A673 (cell line): ENCODE results near the gene SYNGR1. TPM values are rescaled to one million over a fixed set of nuclear protein-coding genes. Genes with fewer than 3 reads are reported as not detected.

Experiments
- BruUV-seq: library from RNA; stranded (reverse); fragments of 400-500 nt; replicated peaks from 2 replicates; lab custom pipeline; 2021; lab: Mats Ljungman, UMichigan
- CTCF ChIA-PET: fragments of 300-600 bp; sonication (Branson Sonifier 250); formaldehyde crosslinking; loops from one replicate; lab custom pipeline; 2022; ENCODE audit warnings: antibody characterized with exemption; lab: Charles Lee
- POLR2A ChIA-PET: fragments of 300-600 bp; sonication (Branson Sonifier 250); formaldehyde crosslinking; loops from one replicate; lab custom pipeline; 2022; ENCODE audit warnings: antibody characterized with exemption; ENCODE audit not compliant: low non-redundant PET; lab: Charles Lee
- DNase-seq: peaks from one replicate; pipeline ENCODE4 v3.0.0-alpha.2; 2015; ENCODE audit warnings: low spot score
- H3K27ac ChIP-seq: fragments of 200-600 bp; sonication (generic); 2 replicates; pipeline ENCODE4 v1.5.1; 2016; ENCODE audit warnings: mixed run types, low read depth, mild to moderate bottlenecking, mixed read lengths, antibody characterized with exemption, low read length; ENCODE audit not compliant: poor library complexity, severe bottlenecking
- H3K27me3 ChIP-seq: fragments of 200-600 bp; sonication (generic); replicated peaks from 2 replicates; pipeline ENCODE4 v1.6.1; 2017; ENCODE audit warnings: mixed run types, low read depth, mild to moderate bottlenecking, mixed read lengths, antibody characterized with exemption, low read length; ENCODE audit not compliant: insufficient read depth, poor library complexity
- H3K36me3 ChIP-seq: fragments of 200-600 bp; sonication (generic); 2 replicates; pipeline ENCODE4 v1.6.1; 2016; ENCODE audit warnings: mixed run types, mild to moderate bottlenecking, mixed read lengths, antibody characterized with exemption, low read length; ENCODE audit not compliant: insufficient read depth, poor library complexity, severe bottlenecking
- H3K4me1 ChIP-seq: fragments of 200-600 bp; sonication (generic); 2 replicates; pipeline ENCODE4 v1.6.1; 2017; ENCODE audit warnings: mixed run types, mild to moderate bottlenecking, mixed read lengths, antibody characterized with exemption, low read length; ENCODE audit not compliant: insufficient read depth, poor library complexity, severe bottlenecking
- H3K4me3 ChIP-seq: fragments of 200-600 bp; sonication (generic); 2 replicates; pipeline ENCODE4 v1.5.1; 2016; ENCODE audit warnings: low read depth, mixed run types, mild to moderate bottlenecking, mixed read lengths, low read length; ENCODE audit not compliant: poor library complexity, severe bottlenecking
- H3K9me3 ChIP-seq: fragments of 200-600 bp; sonication (generic); 2 replicates; pipeline ENCODE4 v1.6.1; 2016; ENCODE audit warnings: mixed run types, low read depth, mild to moderate bottlenecking, mixed read lengths, antibody characterized with exemption, low read length; ENCODE audit not compliant: poor library complexity, severe bottlenecking
- EZH2 ChIP-seq: fragments of 200-600 bp; sonication (generic); IDR thresholded peaks from 2 replicates; pipeline ENCODE4 v1.6.1; 2017; ENCODE audit warnings: borderline replicate concordance, low read depth, mild to moderate bottlenecking, mixed read lengths, antibody characterized with exemption, low read length; ENCODE audit not compliant: poor library complexity, severe bottlenecking
- intact Hi-C: fragments of 100-400 bp; cut with micrococcal nuclease; formaldehyde crosslinking; loops from one replicate; pipeline ENCODE4 v1.10.0; 2022; ENCODE audit not compliant: unreplicated experiment
- total RNA-seq: library from RNA; stranded (reverse); gene quantifications from 2 replicates; pipeline ENCODE4 v1.2.3, GENCODE V29; 2021
- TF ChIP-seq, protein P1 (sequence below): fragments of 300-800, 200-600 bp; sonication (generic); conservative IDR thresholded peaks from 2 replicates; pipeline ENCODE4 v1.5.1; 2017; ENCODE audit warnings: low read depth, mild to moderate bottlenecking, antibody characterized with exemption, low read length, moderate library complexity, mixed read lengths

SYNGR1 gene
- total RNA-seq, 1 experiment from 2014 or later, result 31.7 TPM

GRCh38 chr22:39430576-39431150 is 80.9 kb downstream of the SYNGR1 start:
- Histone ChIP-seq H3K4me1 (peaks cover 22% of the 10 kb centered on the region), H3K36me3 (peaks cover 36% of the 10 kb centered on the region), H3K27me3 (no peaks in the 10 kb centered on the region), H3K9me3 (no peaks in the 10 kb centered on the region), H3K27ac (no peak overlapping the region), H3K4me3 (no peak overlapping the region)
- DNase-seq, result no peak
- intact Hi-C loops, result no loop called here
- ChIA-PET CTCF (no interaction called here), POLR2A (no interaction called here)
- no TSS peak for BruUV-seq
- TF ChIP-seq EZH2, result no peak
- TF ChIP-seq, protein P1, sequence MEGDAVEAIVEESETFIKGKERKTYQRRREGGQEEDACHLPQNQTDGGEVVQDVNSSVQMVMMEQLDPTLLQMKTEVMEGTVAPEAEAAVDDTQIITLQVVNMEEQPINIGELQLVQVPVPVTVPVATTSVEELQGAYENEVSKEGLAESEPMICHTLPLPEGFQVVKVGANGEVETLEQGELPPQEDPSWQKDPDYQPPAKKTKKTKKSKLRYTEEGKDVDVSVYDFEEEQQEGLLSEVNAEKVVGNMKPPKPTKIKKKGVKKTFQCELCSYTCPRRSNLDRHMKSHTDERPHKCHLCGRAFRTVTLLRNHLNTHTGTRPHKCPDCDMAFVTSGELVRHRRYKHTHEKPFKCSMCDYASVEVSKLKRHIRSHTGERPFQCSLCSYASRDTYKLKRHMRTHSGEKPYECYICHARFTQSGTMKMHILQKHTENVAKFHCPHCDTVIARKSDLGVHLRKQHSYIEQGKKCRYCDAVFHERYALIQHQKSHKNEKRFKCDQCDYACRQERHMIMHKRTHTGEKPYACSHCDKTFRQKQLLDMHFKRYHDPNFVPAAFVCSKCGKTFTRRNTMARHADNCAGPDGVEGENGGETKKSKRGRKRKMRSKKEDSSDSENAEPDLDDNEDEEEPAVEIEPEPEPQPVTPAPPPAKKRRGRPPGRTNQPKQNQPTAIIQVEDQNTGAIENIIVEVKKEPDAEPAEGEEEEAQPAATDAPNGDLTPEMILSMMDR, result no peak

GRCh38 chr22:39431216-39431801 is 81.5 kb downstream of the SYNGR1 start:
- TSS peak; percentile 34 for BruUV-seq
- DNase-seq, result no peak
- no peak overlapping the region for H3K4me3 ChIP-seq
- POLR2A ChIA-PET, result no interaction called here
- H3K27ac ChIP-seq, result no peak overlapping the region
- H3K9me3 ChIP-seq, result no peaks in the 10 kb centered on the region
- intact Hi-C loops, result no loop called here
- TF ChIP-seq, protein P1, result no peak
- TF ChIP-seq EZH2, result no peak
- H3K27me3 ChIP-seq, result no peaks in the 10 kb centered on the region
- CTCF ChIA-PET, result no interaction called here
- peaks cover 36% of the 10 kb centered on the region for H3K36me3 ChIP-seq
- peaks cover 22% of the 10 kb centered on the region for H3K4me1 ChIP-seq

GRCh38 chr22:39431821-39432251 is 82.0 kb downstream of the SYNGR1 start:
- Histone ChIP-seq H3K27ac (no peak overlapping the region), H3K27me3 (no peaks in the 10 kb centered on the region), H3K4me3 (no peak overlapping the region), H3K9me3 (no peaks in the 10 kb centered on the region), H3K36me3 (peaks cover 31% of the 10 kb centered on the region), H3K4me1 (peaks cover 22% of the 10 kb centered on the region)
- no peak for DNase-seq
- CTCF ChIA-PET, result no interaction called here
- TF ChIP-seq, protein P1, result no peak
- TF ChIP-seq EZH2, result no peak
- intact Hi-C loops, result no loop called here
- BruUV-seq, result no TSS peak
- POLR2A ChIA-PET, result interaction anchor here (0.6 kb wide), 1 partner anchor 143 kb away, joined by 4 read pairs; no protein-coding TSS in a partner anchor
